Adrenal gland (tissue), 12 donors: Measurements from ENCODE around the gene E2F1. TPM values are rescaled to one million over a fixed set of nuclear protein-coding genes. Genes with fewer than 3 reads are reported as not detected.

ENCODE experiments used
- DNase-seq, 7 donors: peaks; one replicate each; pipeline ENCODE4 v3.0.0-alpha.2; 2019 to 2020
- H3K27ac ChIP-seq, 5 donors: fragments of 200-600 bp; sonication (generic) in 4 of 5; 1 replicate in 3 of 5; 2 replicates in 2 of 5; pipeline versions ENCODE4 v1.5.1 to v1.8.0; 2016 to 2020; ENCODE audit warnings: mild to moderate bottlenecking in 1 of 5
- H3K27me3 ChIP-seq: fragments of 200-600 bp; 2 replicates; pipeline ENCODE4 v1.8.0; 2021
- H3K36me3 ChIP-seq, 2 donors: fragments of 200-600 bp; replicated peaks in 1 of 2; 1 replicate in 1 of 2; 2 replicates in 1 of 2; pipeline versions ENCODE4 v1.5.1 to v1.8.0; 2018 to 2022
- H3K4me1 ChIP-seq, 2 donors: fragments of 200-600 bp; replicated peaks in 1 of 2; 1 replicate in 1 of 2; 2 replicates in 1 of 2; pipeline versions ENCODE4 v1.5.1 to v1.8.0; 2018 to 2021
- H3K4me3 ChIP-seq, 4 donors: fragments of 200-600 bp; sonication (generic) in 3 of 4; one replicate each; pipeline ENCODE4 v1.5.1; 2016 to 2018
- H3K9me3 ChIP-seq, 3 donors: fragments of 200-600 bp; sonication (generic) in 1 of 3; replicated peaks in 1 of 3; 1 replicate in 2 of 3; 2 replicates in 1 of 3; pipeline versions ENCODE4 v1.5.1 to v1.8.0; 2016 to 2021
- POLR2A ChIP-seq, 2 donors: fragments of 450-650 bp; IDR thresholded peaks; one replicate each; pipeline ENCODE4 v1.6.1; 2017; ENCODE audit warnings: antibody characterized with exemption in 2 of 2, mild to moderate bottlenecking in 2 of 2, moderate library complexity in 1 of 2
- WGBS, 4 donors: extraction: QIAGEN DNeasy Blood & Tissue Kit in 2 of 4; methylation state at CpG; one replicate each; pipeline versions ENCODE4 v1.1.5 to v1.1.7; 2013 to 2017; 5-methylcytosine and 5-hydroxymethylcytosine counted together
- intact Hi-C, 2 donors: fragments of 100-400 bp; cut with DNase I; formaldehyde crosslinking; loops; one replicate each; pipeline versions ENCODE4 v1.14.1 to v1.15.0; 2022 to 2023
- polyA plus RNA-seq, 3 donors: library from polyadenylated mRNA; stranded (reverse); fragments of 200-250 nt in 2 of 3; fragments of 350-450 nt in 1 of 3; fragmentation: Illumina TruSeq in 1 of 3; extraction: RNeasy Lipid Tissue Mini Kit (QIAGEN cat#74804) in 1 of 3; gene quantifications; one replicate each; pipeline ENCODE4 v1.2.3, GENCODE V29; 2013 to 2014
- total RNA-seq, 9 donors: library from RNA; depleted of rRNA in 4 of 9; stranded (reverse); fragments of >200 nt in 4 of 9; fragments of 120-200 nt in 1 of 9; fragmentation: NEBNext Ultra II Directional in 1 of 9; extraction: Animal tissue kit (Norgen Biotek cat#: 25700) in 1 of 9; gene quantifications; one replicate each; pipeline versions ENCODE4 v1.1.0 to v1.2.4, GENCODE V29; 2013 to 2023
- TF ChIP-seq, protein P1 (sequence below), 6 experiments: fragments of 450-650 bp in 4 of 6; fragments of 200-600 bp in 2 of 6; sonication (generic) in 1 of 6; IDR thresholded peaks; 1 replicate in 5 of 6; 2 replicates in 1 of 6; pipeline versions ENCODE4 v1.5.1 to v1.8.0; 2016 to 2021; ENCODE audit warnings: antibody characterized with exemption in 6 of 6, mild to moderate bottlenecking in 2 of 6, moderate library complexity in 1 of 6
- donor health status: healthy with polysubstance abuse.
- donor health status: Bipolar disorder and iron deficiency.
- donor health status: DM: yes; HTN: yes; CAD: no.
- donor health status: DM: no; HTN: no; CAD: no.
- donor health status: DM: no; HTN: no; CAD: no.
- donor health status: DM: yes; HTN: yes; CAD: no.

Gene E2F1
- total and polyA plus RNA-seq, 12 donors, result 3.0 to 15.7 (median 5.7) TPM

GRCh38 chr20:33687370-33687915 lies 1.3 kb upstream of the E2F1 start:
- no peak overlapping the region for H3K4me3 ChIP-seq
- intact Hi-C loops, result no loop called here
- peak overlapping the region in 3 of 5 donors; percentile 8 to 47 (median 44) for H3K27ac ChIP-seq
- DNase-seq, result peak in 1 of 7 donors; percentile 51
- no peaks in the 10 kb centered on the region for H3K36me3 ChIP-seq
- TF ChIP-seq, protein P1, sequence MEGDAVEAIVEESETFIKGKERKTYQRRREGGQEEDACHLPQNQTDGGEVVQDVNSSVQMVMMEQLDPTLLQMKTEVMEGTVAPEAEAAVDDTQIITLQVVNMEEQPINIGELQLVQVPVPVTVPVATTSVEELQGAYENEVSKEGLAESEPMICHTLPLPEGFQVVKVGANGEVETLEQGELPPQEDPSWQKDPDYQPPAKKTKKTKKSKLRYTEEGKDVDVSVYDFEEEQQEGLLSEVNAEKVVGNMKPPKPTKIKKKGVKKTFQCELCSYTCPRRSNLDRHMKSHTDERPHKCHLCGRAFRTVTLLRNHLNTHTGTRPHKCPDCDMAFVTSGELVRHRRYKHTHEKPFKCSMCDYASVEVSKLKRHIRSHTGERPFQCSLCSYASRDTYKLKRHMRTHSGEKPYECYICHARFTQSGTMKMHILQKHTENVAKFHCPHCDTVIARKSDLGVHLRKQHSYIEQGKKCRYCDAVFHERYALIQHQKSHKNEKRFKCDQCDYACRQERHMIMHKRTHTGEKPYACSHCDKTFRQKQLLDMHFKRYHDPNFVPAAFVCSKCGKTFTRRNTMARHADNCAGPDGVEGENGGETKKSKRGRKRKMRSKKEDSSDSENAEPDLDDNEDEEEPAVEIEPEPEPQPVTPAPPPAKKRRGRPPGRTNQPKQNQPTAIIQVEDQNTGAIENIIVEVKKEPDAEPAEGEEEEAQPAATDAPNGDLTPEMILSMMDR (IDR thresholded peaks at IDR 0.05), result no peak
- no peak for TF ChIP-seq POLR2A (IDR thresholded peaks at IDR 0.05)
- peaks cover 25 to 39% of the 10 kb centered on the region in 2 donors for H3K4me1 ChIP-seq
- no peaks in the 10 kb centered on the region for H3K27me3 ChIP-seq
- no peaks in the 10 kb centered on the region for H3K9me3 ChIP-seq
- 70 to 76% (median 72%) methylated on average over 8 of the region's 8 CpGs for WGBS, 4 donors

DNA sequence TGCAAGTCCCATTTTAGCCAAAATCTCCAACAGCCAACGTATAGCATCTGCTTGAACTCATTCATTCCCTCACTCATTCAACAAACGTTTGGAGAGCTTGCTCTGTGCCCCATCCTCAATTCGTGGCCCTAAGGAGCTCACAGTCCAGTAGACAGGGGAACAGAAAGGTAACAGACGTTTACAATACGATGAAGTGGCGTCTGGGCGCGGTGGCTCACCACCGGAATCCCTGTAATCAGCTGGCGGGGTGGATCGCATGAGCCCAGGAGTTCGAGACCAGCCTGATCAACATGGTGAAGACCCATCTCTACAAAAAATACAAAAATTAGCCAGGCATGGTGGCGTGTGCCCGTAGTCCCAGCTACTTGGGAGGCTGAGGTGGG lies 790 bp upstream of the E2F1 start:
- intact Hi-C loops, result no loop called here
- H3K36me3 ChIP-seq, result no peaks in the 10 kb centered on the region
- peaks cover 25 to 39% of the 10 kb centered on the region in 2 donors for H3K4me1 ChIP-seq
- TF ChIP-seq, protein P1 (IDR thresholded peaks at IDR 0.05), result no peak
- no peak for TF ChIP-seq POLR2A (IDR thresholded peaks at IDR 0.05)
- H3K4me3 ChIP-seq, result peak overlapping the region in 1 of 4 donors; percentile 24
- DNase-seq, result peak in 1 of 7 donors; percentile 53
- H3K9me3 ChIP-seq, result no peaks in the 10 kb centered on the region
- H3K27ac ChIP-seq, result peak overlapping the region in 3 of 5 donors; percentile 8 to 47 (median 44)
- H3K27me3 ChIP-seq, result no peaks in the 10 kb centered on the region
- 76 to 84% (median 82%) methylated on average over 14 of the region's 14 CpGs for WGBS, 4 donors

DNA sequence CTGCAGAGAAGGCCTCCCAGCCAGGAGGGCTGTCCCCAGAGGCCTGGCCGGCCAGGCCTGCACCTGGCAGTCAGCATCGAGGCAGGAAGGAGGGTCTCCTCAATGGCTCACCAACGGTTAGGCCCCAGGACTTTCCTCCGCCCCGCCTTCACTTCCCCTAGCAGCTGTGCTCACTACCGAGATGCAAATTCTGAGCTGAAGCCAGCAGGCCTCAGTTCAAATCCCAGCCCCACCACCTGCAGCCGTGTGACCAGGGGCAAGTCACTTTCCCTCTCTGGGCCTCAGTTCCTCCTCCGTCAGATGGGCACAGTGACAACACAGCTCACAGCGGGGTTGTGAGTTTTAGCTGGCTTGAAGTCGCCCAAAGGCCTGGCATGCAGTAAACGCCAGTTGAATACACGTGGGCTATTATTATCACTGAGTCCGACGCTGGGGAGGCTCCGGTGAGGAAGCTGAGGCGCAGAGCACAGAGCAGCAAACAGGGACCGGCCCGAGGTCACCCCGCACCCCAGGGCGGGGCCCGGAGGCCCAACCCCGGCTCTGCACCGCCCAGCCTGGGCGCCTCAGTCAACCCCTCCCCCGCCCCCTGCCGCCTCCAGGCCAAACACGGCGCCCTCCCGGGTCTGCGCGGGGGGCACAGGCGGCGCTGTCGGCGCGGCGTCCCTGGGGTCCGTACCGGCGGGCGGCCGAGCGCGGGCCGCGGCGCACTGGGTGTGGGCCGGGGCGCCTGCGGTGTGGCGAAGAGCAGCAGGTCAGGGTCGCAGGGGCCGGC lies 671 bp downstream of the E2F1 start:
- intact Hi-C loops, result no loop called here
- Histone ChIP-seq H3K4me1 (peaks cover 25 to 38% of the 10 kb centered on the region in 2 donors), H3K36me3 (no peaks in the 10 kb centered on the region), H3K9me3 (no peaks in the 10 kb centered on the region), H3K27me3 (no peaks in the 10 kb centered on the region), H3K27ac (peak overlapping the region in 1 of 5 donors; percentile 75), H3K4me3 (peak overlapping the region in 1 of 4 donors; percentile 49)
- WGBS, 4 donors, result 2 to 19% (median 6%) methylated on average over 4 to 53 of the region's 53 CpGs
- TF ChIP-seq, protein P1 (IDR thresholded peaks at IDR 0.05), result no peak
- TF ChIP-seq POLR2A (IDR thresholded peaks at IDR 0.05), result no peak
- DNase-seq, result peak in 2 of 7 donors; percentile 51 to 58

DNA sequence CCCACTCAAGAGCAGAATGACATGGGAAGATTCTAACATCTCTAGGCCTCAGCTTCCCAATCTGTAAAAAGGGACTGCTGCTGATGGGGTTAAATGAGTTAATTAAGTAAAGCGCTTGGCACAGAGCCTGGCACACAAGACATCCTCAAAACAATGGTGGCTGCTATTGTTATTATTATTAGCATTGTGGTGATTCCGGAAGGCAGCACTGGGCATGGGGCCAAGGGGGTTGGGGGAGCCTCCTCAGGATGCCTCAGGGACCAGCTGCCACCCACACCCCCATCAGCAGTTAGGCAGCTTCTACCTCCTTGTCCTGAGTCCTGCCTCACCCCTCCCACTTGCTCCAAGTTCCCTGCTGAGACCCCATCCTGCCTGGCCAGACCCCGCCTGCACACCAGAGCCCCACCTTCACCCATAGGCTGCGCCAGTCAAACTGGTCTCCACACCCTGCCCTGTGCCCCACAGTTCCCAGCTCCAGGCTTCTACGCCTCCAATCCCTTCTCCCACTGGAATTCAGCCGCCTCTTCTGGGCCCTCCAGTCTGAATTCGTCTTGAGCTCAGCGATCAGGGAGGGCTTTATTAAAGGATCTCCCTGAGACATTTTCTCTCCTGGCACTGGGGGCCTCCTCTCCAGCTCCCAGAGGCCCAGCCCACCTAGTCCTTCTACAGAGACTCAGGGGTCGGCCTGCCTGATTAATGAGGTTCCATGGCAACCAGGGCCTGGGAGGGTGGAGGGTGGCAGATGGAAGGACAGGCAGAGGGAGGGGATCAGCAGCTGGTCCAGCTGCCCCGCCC lies 1.5 kb downstream of the E2F1 start:
- Histone ChIP-seq H3K9me3 (no peaks in the 10 kb centered on the region), H3K36me3 (no peaks in the 10 kb centered on the region), H3K27ac (no peak overlapping the region), H3K4me3 (peak overlapping the region in 1 of 4 donors; percentile 49), H3K27me3 (no peaks in the 10 kb centered on the region), H3K4me1 (peaks cover 20 to 30% of the 10 kb centered on the region in 2 donors)
- WGBS, 4 donors, result 45 to 65% (median 50%) methylated on average over 9 to 10 of the region's 10 CpGs
- intact Hi-C loops, result loop anchor here in 1 of 2 donors (5.0 kb wide), 1 partner anchor 38 kb away; the partner anchor contains the start of gene PXMP4
- TF ChIP-seq, protein P1 (IDR thresholded peaks at IDR 0.05), result no peak
- TF ChIP-seq POLR2A (IDR thresholded peaks at IDR 0.05), result no peak
- DNase-seq, result peak in 1 of 7 donors; percentile 60
